Activated B cell treated with CpG ODN at 0.5 μM for 24 hours (primary cell): ENCODE results near the gene PREX1. TPM values are rescaled to one million over a fixed set of nuclear protein-coding genes. Genes with fewer than 3 reads are reported as not detected.

Experiments
- ATAC-seq: fragments of 200-7000 bp; cut with Tn5 transposase; one replicate; pipeline ENCODE4 v1.10.0; 2021; ENCODE audit warnings: low read depth, mild to moderate bottlenecking, moderate library complexity
- CTCF ChIA-PET: fragments of 350-600 bp; sonication (Branson Sonifier 250); formaldehyde crosslinking; loops from one replicate; lab custom pipeline; 2021; ENCODE audit warnings: antibody characterized with exemption; lab: Charles Lee
- POLR2A ChIA-PET: fragments of 350-600 bp; sonication (Branson Sonifier 250); formaldehyde crosslinking; loops from one replicate; lab custom pipeline; 2021; ENCODE audit warnings: antibody characterized with exemption; lab: Charles Lee
- DNase-seq: peaks from one replicate; pipeline ENCODE4 v3.0.0; 2022
- H3K27ac Mint-ChIP-seq: one replicate; pipeline ENCODE4 v1.8.0; 2020; ENCODE audit warnings: mixed read lengths
- H3K27me3 Mint-ChIP-seq: one replicate; pipeline ENCODE4 v1.8.0; 2021; ENCODE audit warnings: mixed read lengths
- H3K36me3 Mint-ChIP-seq: one replicate; pipeline ENCODE4 v1.8.0; 2021; ENCODE audit warnings: low read depth, mixed read lengths
- H3K4me1 Mint-ChIP-seq: one replicate; pipeline ENCODE4 v1.8.0; 2021; ENCODE audit warnings: mixed read lengths
- H3K4me3 Mint-ChIP-seq: one replicate; pipeline ENCODE4 v1.8.0; 2020; ENCODE audit warnings: mild to moderate bottlenecking, mixed read lengths
- H3K9me3 Mint-ChIP-seq: one replicate; pipeline ENCODE4 v1.8.0; 2020; ENCODE audit warnings: mixed read lengths
- CTCF ChIP-seq: fragments of 200-600 bp; IDR thresholded peaks from one replicate; pipeline ENCODE4 v1.8.0; 2022; ENCODE audit warnings: antibody characterized with exemption, mild to moderate bottlenecking
- intact Hi-C: fragments of 100-400 bp; cut with micrococcal nuclease; formaldehyde crosslinking; loops from one replicate; pipeline ENCODE4 v1.15.1; 2024
- total RNA-seq: library from RNA; stranded (reverse); gene quantifications from 2 replicates; pipeline ENCODE4 v1.2.3, GENCODE V29; 2022

The PREX1 gene
- total RNA-seq, 1 donor from 2014 or later: 71.4 TPM

GRCh38 chr20:48823476-48823875 is 4.3 kb downstream of the PREX1 start:
- CTCF ChIA-PET: interaction anchor here (0.7 to 2.2 kb wide), 2 partner anchors 24 to 35 kb away, joined by 3 to 7 read pairs; no protein-coding TSS in a partner anchor
- no peak for ATAC-seq
- TF ChIP-seq CTCF: no peak

GRCh38 chr20:48822879-48823385 is 4.9 kb downstream of the PREX1 start:
- peaks cover 19% of the 10 kb centered on the region for H3K36me3 Mint-ChIP-seq

More at GRCh38 chr20:48823476-48823875, 4.3 kb downstream of the PREX1 start:
- DNase-seq: no peak
- POLR2A ChIA-PET: interaction anchor here (0.7 to 1.5 kb wide), 9 partner anchors 19 to 107 kb away, joined by 3 to 5 read pairs (median 3); no protein-coding TSS in a partner anchor
- Mint-ChIP-seq H3K4me3 (peak overlapping the region; percentile 80), H3K27ac (peak overlapping the region; percentile 95), H3K36me3 (peaks cover 18% of the 10 kb centered on the region), H3K27me3 (no peaks in the 10 kb centered on the region), H3K9me3 (no peaks in the 10 kb centered on the region), H3K4me1 (peaks cover 3% of the 10 kb centered on the region)
- intact Hi-C loops: loop anchor here (10.0 kb wide), 1 partner anchor 451 kb away; the partner anchor contains the start of gene ZNFX1

DNA sequence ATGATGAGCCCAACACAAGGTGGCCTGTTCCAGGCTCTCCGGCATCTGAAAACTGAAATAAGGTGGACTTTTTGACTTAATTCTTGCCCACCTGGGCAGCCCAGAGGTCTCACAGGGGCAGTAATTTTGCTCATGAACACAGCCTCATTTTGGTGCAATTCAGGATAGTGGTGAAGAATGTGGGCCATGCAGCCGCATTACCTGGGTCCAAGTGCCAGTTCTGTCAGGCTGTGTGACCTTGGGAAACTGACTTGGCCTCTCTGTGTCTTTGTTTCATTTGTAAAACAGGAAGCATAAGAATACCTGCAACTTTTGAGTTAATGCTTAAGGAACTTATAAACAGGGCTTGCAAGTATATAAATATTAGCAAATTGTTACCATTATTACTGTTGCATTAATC is 5.6 kb downstream of the PREX1 start:
- POLR2A ChIA-PET: interaction anchor here (1.0 to 1.9 kb wide), 5 partner anchors 33 to 110 kb away, joined by 3 to 7 read pairs (median 5); no protein-coding TSS in a partner anchor
- Mint-ChIP-seq H3K27ac (peak overlapping the region; percentile 95), H3K4me3 (peak overlapping the region; percentile 6), H3K9me3 (no peaks in the 10 kb centered on the region), H3K36me3 (peaks cover 25% of the 10 kb centered on the region), H3K4me1 (peaks cover 2% of the 10 kb centered on the region), H3K27me3 (no peaks in the 10 kb centered on the region)
- CTCF ChIA-PET: interaction anchor here (1.2 to 2.2 kb wide), 2 partner anchors 34 to 164 kb away, joined by 7 read pairs; no protein-coding TSS in a partner anchor
- DNase-seq (no peak), ATAC-seq (no peak)
- intact Hi-C loops: loop anchor here (1.0 to 10.0 kb wide), 2 partner anchors 99 to 453 kb away; partner anchors contain the start of gene ZNFX1
- TF ChIP-seq CTCF: no peak

More at GRCh38 chr20:48822879-48823385, 4.9 kb downstream of the PREX1 start:
- TF ChIP-seq CTCF: no peak
- H3K27me3 Mint-ChIP-seq: no peaks in the 10 kb centered on the region
- peaks cover 2% of the 10 kb centered on the region for H3K4me1 Mint-ChIP-seq
- no peaks in the 10 kb centered on the region for H3K9me3 Mint-ChIP-seq
- peak overlapping the region; percentile 53 for H3K4me3 Mint-ChIP-seq
- ATAC-seq (no peak), DNase-seq (no peak)
- peak overlapping the region; percentile 95 for H3K27ac Mint-ChIP-seq
- intact Hi-C loops: loop anchor here (1.0 to 10.0 kb wide), 2 partner anchors 100 to 452 kb away; partner anchors contain the start of gene ZNFX1
- POLR2A ChIA-PET: interaction anchor here (0.7 to 1.5 kb wide), 9 partner anchors 19 to 107 kb away, joined by 3 to 5 read pairs (median 3); no protein-coding TSS in a partner anchor
- CTCF ChIA-PET: interaction anchor here (0.7 to 2.2 kb wide), 3 partner anchors 25 to 165 kb away, joined by 3 to 7 read pairs (median 7); no protein-coding TSS in a partner anchor

DNA sequence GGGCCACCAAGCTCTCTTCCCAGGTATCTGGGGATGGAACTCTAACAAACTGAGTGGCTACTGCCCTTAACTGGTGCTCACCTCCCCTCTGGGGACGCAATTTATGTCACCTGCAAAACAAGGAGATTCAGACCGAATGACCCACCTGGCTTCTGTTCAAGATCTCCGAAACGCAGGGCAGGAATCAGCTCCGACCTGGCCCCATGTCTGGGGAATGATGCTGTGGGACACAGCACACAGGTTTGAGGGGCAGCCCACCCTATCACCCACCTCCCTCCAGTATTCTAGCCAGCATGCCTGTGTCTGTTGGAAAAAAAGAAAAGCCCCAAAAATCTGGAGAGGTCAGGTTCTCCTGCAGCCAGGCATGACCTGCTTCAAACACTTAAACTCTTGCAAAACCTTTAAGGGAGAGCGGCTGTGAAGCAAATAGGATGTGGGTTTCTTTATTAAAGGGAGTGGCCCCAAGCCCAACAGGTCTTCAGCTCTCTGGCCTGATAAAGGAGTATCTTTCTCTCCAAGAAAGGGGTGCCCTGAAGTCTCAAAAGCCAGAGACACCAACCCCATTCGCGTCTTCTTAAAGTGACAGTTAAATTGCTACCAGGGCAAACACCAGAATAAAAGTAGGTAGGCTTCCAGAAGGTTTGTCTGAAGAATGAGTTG is 6.4 kb downstream of the PREX1 start:
- DNase-seq (no peak), ATAC-seq (no peak)
- Mint-ChIP-seq H3K4me3 (peak overlapping the region; percentile 68), H3K27ac (peak overlapping the region; percentile 95), H3K36me3 (peaks cover 24% of the 10 kb centered on the region), H3K9me3 (no peaks in the 10 kb centered on the region), H3K4me1 (no peaks in the 10 kb centered on the region), H3K27me3 (no peaks in the 10 kb centered on the region)
- intact Hi-C loops: loop anchor here (10.0 kb wide), 1 partner anchor 453 kb away; the partner anchor contains the start of gene ZNFX1
- TF ChIP-seq CTCF: no peak
- ChIA-PET POLR2A (interaction anchor here (1.0 to 1.9 kb wide), 4 partner anchors 24 to 109 kb away, joined by 3 to 7 read pairs (median 4); no protein-coding TSS in a partner anchor), CTCF (interaction anchor here (2.2 kb wide), 1 partner anchor 33 kb away, joined by 7 read pairs; no protein-coding TSS in a partner anchor)
